Epithelial cell of esophagus (primary cell): ENCODE measurements around the gene SUMO3.

Experiments used
- DNase-seq: peaks from one replicate; pipeline ENCODE4 v3.0.0; 2010; ENCODE audit warnings: low read depth
- H3K4me3 ChIP-seq: 2 replicates; pipeline ENCODE4 v1.5.1; 2011; ENCODE audit warnings: mild to moderate bottlenecking, low read length, control low read depth
- TF ChIP-seq, protein P1 (sequence below): IDR thresholded peaks from 2 replicates; pipeline ENCODE4 v1.5.1; 2011; ENCODE audit warnings: low read depth, mild to moderate bottlenecking, low read length, control low read depth, inconsistent platforms; ENCODE audit not compliant: insufficient read depth; ENCODE audit errors: missing control alignments

SUMO3 gene

GRCh38 chr21:44817506-44817880 lies 369 bp downstream of the SUMO3 start:
- TF ChIP-seq, protein P1, sequence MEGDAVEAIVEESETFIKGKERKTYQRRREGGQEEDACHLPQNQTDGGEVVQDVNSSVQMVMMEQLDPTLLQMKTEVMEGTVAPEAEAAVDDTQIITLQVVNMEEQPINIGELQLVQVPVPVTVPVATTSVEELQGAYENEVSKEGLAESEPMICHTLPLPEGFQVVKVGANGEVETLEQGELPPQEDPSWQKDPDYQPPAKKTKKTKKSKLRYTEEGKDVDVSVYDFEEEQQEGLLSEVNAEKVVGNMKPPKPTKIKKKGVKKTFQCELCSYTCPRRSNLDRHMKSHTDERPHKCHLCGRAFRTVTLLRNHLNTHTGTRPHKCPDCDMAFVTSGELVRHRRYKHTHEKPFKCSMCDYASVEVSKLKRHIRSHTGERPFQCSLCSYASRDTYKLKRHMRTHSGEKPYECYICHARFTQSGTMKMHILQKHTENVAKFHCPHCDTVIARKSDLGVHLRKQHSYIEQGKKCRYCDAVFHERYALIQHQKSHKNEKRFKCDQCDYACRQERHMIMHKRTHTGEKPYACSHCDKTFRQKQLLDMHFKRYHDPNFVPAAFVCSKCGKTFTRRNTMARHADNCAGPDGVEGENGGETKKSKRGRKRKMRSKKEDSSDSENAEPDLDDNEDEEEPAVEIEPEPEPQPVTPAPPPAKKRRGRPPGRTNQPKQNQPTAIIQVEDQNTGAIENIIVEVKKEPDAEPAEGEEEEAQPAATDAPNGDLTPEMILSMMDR: no peak
- H3K4me3 ChIP-seq: peak overlapping the region; percentile 66
- peak; percentile 95 for DNase-seq

DNA sequence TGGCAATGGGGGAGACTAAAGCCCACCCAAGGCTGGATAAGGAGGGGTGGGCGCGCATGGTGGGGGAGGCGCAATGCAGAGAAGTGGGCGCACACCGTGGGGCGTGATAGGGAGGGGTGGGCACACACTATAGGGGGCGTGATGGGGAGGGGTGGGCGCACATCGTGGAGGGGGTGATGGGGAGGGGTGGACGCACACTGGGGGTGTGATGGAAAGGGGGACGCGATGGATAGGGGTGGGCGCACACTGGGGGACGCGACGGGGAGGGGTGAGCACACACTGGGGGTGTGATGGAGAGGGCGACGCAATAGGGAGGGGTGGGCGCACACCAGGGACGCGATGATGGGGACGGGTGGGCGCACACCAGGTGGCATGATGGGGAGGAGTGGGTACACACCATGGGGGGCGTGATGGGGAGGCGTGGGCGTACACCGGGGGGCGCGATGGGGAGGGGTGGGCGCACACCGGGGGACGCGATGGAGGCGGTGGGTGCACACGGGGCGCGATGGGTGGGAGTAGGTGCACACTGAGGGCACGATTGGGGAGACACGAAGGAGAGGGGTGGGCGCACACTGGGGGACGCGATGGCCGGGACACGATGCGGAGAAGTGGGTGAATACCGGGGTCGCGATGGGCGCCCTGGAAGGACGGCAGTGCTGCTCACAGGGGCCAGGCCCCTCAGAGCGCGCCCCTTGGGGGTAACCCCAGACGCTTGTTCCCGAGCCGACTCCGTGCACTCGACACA lies 929 bp downstream of the SUMO3 start:
- peak overlapping the region; percentile 66 for H3K4me3 ChIP-seq
- DNase-seq: no peak
- TF ChIP-seq, protein P1: no peak

GRCh38 chr21:44815852-44816628 lies 1.8 kb downstream of the SUMO3 start:
- TF ChIP-seq, protein P1: no peak
- H3K4me3 ChIP-seq: no peak overlapping the region
- DNase-seq: no peak

GRCh38 chr21:44815225-44815624 lies 2.6 kb downstream of the SUMO3 start:
- no peak overlapping the region for H3K4me3 ChIP-seq

DNA sequence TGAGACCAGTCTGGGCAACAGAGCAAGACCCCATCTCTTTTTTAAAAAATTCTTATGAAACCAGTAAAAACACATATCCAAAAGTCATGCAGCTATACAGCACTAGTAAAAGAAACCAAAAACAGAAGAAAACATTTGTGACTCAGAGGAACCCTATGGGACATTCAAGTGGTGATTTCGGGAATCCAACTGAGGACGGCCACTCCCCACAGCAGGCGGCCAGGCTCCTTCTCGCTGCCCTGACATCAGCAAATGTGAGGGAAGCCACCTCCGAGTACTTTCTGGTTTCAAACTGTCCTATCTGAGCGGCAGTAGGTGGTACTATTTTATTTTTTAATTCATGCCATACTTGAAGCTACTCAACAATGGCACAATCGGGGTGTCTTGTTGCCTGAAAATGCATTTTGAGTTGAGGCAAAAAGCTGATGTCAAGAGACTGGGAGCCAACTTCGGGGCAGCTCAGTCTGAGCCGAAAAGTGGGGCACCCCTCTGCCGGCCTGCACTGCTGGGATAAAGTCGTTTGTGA lies 3.3 kb downstream of the SUMO3 start:
- no peak for DNase-seq
- TF ChIP-seq, protein P1: no peak
- H3K4me3 ChIP-seq: no peak overlapping the region

More at GRCh38 chr21:44815225-44815624, 2.6 kb downstream of the SUMO3 start:
- TF ChIP-seq, protein P1: no peak
- no peak for DNase-seq

DNA sequence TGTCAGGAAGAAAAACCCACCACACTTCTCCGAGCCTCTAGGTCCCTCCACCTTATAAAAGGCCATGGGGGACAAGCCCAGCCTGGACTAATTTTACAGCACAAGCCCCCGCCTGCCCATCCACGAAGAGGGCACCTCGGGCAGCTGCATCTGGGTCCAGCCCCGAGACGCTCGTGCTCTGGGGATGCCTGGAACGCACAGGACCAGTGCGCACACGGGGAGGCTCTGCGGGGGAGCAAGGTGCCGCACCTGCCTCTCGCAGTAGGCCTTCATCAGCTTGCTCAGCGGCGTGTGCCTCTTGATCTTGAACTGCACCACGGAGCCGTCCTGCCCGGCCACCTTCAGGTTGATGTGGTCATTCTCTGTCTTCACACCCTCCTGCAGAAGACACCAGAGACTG lies 4.1 kb downstream of the SUMO3 start:
- H3K4me3 ChIP-seq: no peak overlapping the region
- DNase-seq: no peak
- TF ChIP-seq, protein P1: no peak
